ENCODE data around the gene BIVM. TPM values are rescaled to one million over a fixed set of nuclear protein-coding genes. Genes with fewer than 3 reads are reported as not detected.

BIVM gene
- total and polyA plus RNA-seq, 2 of the 4 experiments (the other 2 are of a cell fraction): 7.2 to 12.2 TPM

- H2AK9ac ChIP-seq (replicated peaks; ENCODE audit: low read depth, low read length, poor library complexity): no peak overlapping the region
- no TSS peak for BruUV-seq (replicated peaks)
- POLR2A ChIA-PET (ENCODE audit: unreplicated experiment): no interaction called here
- H3K27ac ChIP-seq (ENCODE audit: insufficient read depth, low read length): no peak overlapping the region
- H2BK5ac ChIP-seq (ENCODE audit: low read depth, low read length, poor library complexity, severe bottlenecking): no peak overlapping the region
- H3K23ac ChIP-seq (ENCODE audit: low read depth, low read length): no peak overlapping the region
- H4K20me1 ChIP-seq (ENCODE audit: insufficient read depth, low read length): no peaks in the 10 kb centered on the region
- H3K27me3 ChIP-seq (ENCODE audit: control insufficient read depth, insufficient read depth, low read length): no peaks in the 10 kb centered on the region
- H3K18ac ChIP-seq (ENCODE audit: low read depth, low read length): no peak overlapping the region
- no peak overlapping the region for H4K8ac ChIP-seq (ENCODE audit: low read depth in 2 of 2, low read length in 2 of 2)
- H2AFZ ChIP-seq (replicated peaks; ENCODE audit: low read length, poor library complexity): no peak overlapping the region
- peaks cover 3% of the 10 kb centered on the region for H3K4me1 ChIP-seq (ENCODE audit: control insufficient read depth, insufficient read depth, low read length)
- no peak overlapping the region for H2BK120ac ChIP-seq (ENCODE audit: low read depth, low read length)
- H3K9me3 ChIP-seq (ENCODE audit: control insufficient read depth, insufficient read depth, low read length): no peaks in the 10 kb centered on the region
- DNase-seq (peak; percentile 61), ATAC-seq (ENCODE audit: low read depth) (peak; percentile 45)
- no peak overlapping the region for H2BK15ac ChIP-seq (ENCODE audit: low read depth, low read length)
- H3K4ac ChIP-seq (ENCODE audit: low read depth, low read length): no peak overlapping the region
- WGBS, 2 experiments (ENCODE audit: extremely low coverage in 2 of 2, insufficient read length in 1 of 2): no CpG with 5 or more reads among the region's 1 CpG
- H4K91ac ChIP-seq (ENCODE audit: insufficient read depth, low read depth, low read length): no peak overlapping the region
- no peak overlapping the region for H3K9ac ChIP-seq (ENCODE audit: low read depth, low read length)
- H3K4me3 ChIP-seq (ENCODE audit: insufficient read depth, low read depth, low read length): no peak overlapping the region
- no peak overlapping the region for H2BK20ac ChIP-seq (ENCODE audit: low read depth, low read length)
- H3K36me3 ChIP-seq (ENCODE audit: control insufficient read depth, insufficient read depth, low read length): peaks cover 16% of the 10 kb centered on the region
- H3K14ac ChIP-seq (replicated peaks; ENCODE audit: low read depth, low read length): no peak overlapping the region
- no peak overlapping the region for H3K4me2 ChIP-seq (ENCODE audit: low read depth, low read length)
- H2AK5ac ChIP-seq (ENCODE audit: low read depth, low read length): no peak overlapping the region
- in situ Hi-C loops (cut with MboI; ENCODE audit: low sequenced_read_pairs): no loop called here
- intact Hi-C loops (cut with micrococcal nuclease): no loop called here
- H3K79me1 ChIP-seq (ENCODE audit: low read depth in 1 of 2, low read length in 2 of 2): no peaks in the 10 kb centered on the region
- H4K5ac ChIP-seq (ENCODE audit: low read depth, low read length): no peak overlapping the region
- CTCF ChIA-PET: no interaction called here
- dilution Hi-C loops (cut with HindIII; ENCODE audit: low sequenced_read_pairs, unreplicated experiment): no loop called here
- no peak for TF ChIP-seq NFE2L2 (IDR thresholded peaks at IDR 0.05; ENCODE audit: low read depth, low read length)
- peak; percentile 46 for TF ChIP-seq CEBPB (IDR thresholded peaks at IDR 0.05; ENCODE audit: low read depth, low read length)
- no peak for TF ChIP-seq RAD21 (IDR thresholded peaks at IDR 0.05; ENCODE audit: low read length)
- no peak for TF ChIP-seq SMC3 (IDR thresholded peaks at IDR 0.05; ENCODE audit: low read depth, low read length)
- no peak for TF ChIP-seq USF2 (IDR thresholded peaks at IDR 0.05; ENCODE audit: low read depth, low read length)
- H3K9me1 ChIP-seq (ENCODE audit: insufficient read depth, low read length): no peaks in the 10 kb centered on the region; the same call in 1 of the 2 replicates
- no peak overlapping the region for H3K56ac ChIP-seq (ENCODE audit: extremely low read depth, insufficient read depth, low read length)
Observed at GRCh38 chr13:102877303-102877702, 78.4 kb downstream of the BIVM start.
